Esophagus mucosa (tissue), 1 donor: ENCODE results near the gene OGN. TPM values are rescaled to one million over a fixed set of nuclear protein-coding genes. Genes with fewer than 3 reads are reported as not detected.
"Not testable (repeated sequence)": the region's sequence is repeated elsewhere in the genome, so short reads cannot be mapped to it uniquely, and the experiment has no call there.

ENCODE experiments used
- ATAC-seq: fragments of 200-7000 bp; cut with Tn5 transposase; one replicate; pipeline ENCODE4 v1.9.1; 2020
- total RNA-seq: library from RNA; stranded (reverse); gene quantifications from one replicate; pipeline ENCODE4 v1.2.4, GENCODE V29; 2023
- donor health status: DM: yes; HTN: yes; CAD: no.

OGN gene
- 0.68 TPM for total RNA-seq

GRCh38 chr9:92404042-92404836, at the start of gene OGN:
Gene OGN (minus strand): TSS chr9:92404578. CDS start chr9:92403407, 1,171 bp downstream.
- ATAC-seq, result no peak

- no peak for ATAC-seq
Measured at GRCh38 chr9:92446536-92446935, 42.2 kb upstream of the OGN start.

- no peak for ATAC-seq
Measured at GRCh38 chr9:92444841-92445240, 40.5 kb upstream of the OGN start.

GRCh38 chr9:92440751-92441046, 36.3 kb upstream of the OGN start:
- ATAC-seq, result no peak

- ATAC-seq, result no peak
Measured at GRCh38 chr9:92439921-92440750, 35.8 kb upstream of the OGN start.

- no peak for ATAC-seq
Measured at GRCh38 chr9:92438900-92439526, 34.6 kb upstream of the OGN start.

- no peak for ATAC-seq
Measured at GRCh38 chr9:92435263-92435662, 30.9 kb upstream of the OGN start.

GRCh38 chr9:92432972-92433548, 28.7 kb upstream of the OGN start:
- no peak for ATAC-seq

GRCh38 chr9:92432350-92432749, 28.0 kb upstream of the OGN start:
- no peak for ATAC-seq

- no peak for ATAC-seq
Measured at GRCh38 chr9:92429836-92430235, 25.5 kb upstream of the OGN start.

GRCh38 chr9:92426501-92427145, 22.2 kb upstream of the OGN start:
- no peak for ATAC-seq

GRCh38 chr9:92425474-92425873, 21.1 kb upstream of the OGN start:
- ATAC-seq, result no peak

GRCh38 chr9:92424340-92424739, 20.0 kb upstream of the OGN start, which contains the start of gene OMD:
Gene OMD (minus strand): TSS chr9:92424471. CDS start chr9:92417558, 6,913 bp downstream.
- no peak for ATAC-seq

- no peak for ATAC-seq
Measured at GRCh38 chr9:92423612-92424011, 19.2 kb upstream of the OGN start.

- ATAC-seq, result no peak
Measured at GRCh38 chr9:92422611-92423338, 18.4 kb upstream of the OGN start.

GRCh38 chr9:92414566-92414965, 10.2 kb upstream of the OGN start:
- no peak for ATAC-seq

- ATAC-seq, result not testable (repeated sequence)
Measured at GRCh38 chr9:92411157-92411556, 6.8 kb upstream of the OGN start.

GRCh38 chr9:92408747-92409478, 4.5 kb upstream of the OGN start:
- ATAC-seq, result no peak

- no peak for ATAC-seq
Measured at GRCh38 chr9:92407818-92408217, 3.4 kb upstream of the OGN start.

GRCh38 chr9:92406477-92406876, 2.1 kb upstream of the OGN start:
- no peak for ATAC-seq

GRCh38 chr9:92405818-92406217, 1.4 kb upstream of the OGN start:
- no peak for ATAC-seq
